GM18519 (cell line): ENCODE results near the gene CNN1.
"Not testable (repeated sequence)": the region's sequence is repeated elsewhere in the genome, so short reads cannot be mapped to it uniquely, and the experiment has no call there.

Experiments
- ATAC-seq: cut with Tn5 transposase; IDR thresholded peaks from one replicate; pipeline ENCODE4 v1.9.1; 2021; ENCODE audit warnings: mild to moderate bottlenecking, moderate library complexity; ENCODE audit not compliant: unreplicated experiment, low FRiP score

The CNN1 gene

DNA sequence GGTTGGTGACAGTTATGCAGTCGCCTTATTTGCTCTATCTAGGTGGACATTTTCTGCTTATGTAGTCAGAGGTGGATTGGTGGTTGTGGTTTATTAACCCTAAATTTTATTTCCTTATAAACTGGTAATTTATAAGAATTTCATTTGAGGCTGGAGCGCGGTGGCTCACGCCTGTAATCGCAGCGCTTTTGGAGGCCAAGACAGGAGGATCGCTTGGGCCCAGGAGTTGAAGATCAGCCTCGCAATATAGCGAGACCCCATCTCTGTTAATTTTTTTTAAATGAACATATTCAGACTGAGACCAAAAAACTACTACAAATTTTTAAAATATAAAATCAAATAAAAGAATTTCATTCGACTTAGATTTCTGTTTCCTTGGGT is 59.4 kb downstream of the CNN1 start:
- no peak for ATAC-seq

DNA sequence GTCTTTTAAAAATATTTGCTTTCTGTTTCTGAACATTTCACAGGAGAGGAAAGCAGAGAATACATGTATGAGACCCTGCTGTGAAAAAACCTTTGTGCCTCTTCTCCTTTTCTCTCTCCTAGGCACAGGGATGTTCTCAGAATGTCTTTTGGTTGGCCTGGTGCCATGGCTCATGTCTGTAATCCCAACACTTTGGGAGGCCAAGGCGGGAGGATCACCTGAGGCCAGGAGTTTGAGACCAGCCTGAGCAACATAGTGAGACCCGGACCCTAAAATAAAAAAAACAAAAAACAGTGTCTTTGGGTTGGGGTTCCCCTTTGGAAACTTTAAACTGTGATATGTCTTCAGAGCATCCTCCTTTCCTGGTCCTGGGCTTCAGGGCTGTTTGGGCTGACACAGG is 60.1 kb downstream of the CNN1 start:
- no peak for ATAC-seq

DNA sequence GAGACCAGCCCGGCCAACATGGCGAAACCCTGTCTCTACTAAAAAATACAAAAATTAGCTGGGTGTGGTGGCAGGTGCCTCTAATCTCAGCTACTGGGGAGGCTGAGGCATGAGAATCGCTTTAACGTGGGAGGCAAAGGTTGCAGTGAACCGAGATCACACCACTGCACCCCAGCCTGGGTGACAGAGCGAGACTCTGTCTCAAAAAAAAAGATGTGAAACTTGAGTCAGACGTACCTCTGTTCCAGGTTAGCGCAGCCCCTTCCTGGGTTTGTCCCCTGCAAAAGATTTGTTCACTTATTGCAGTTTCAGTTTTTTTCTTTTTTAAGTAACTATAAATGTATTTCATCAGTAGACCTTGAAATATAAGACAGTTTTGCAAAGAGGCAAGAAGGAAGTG is 61.1 kb downstream of the CNN1 start:
- not testable (repeated sequence) for ATAC-seq
